Neural cell (in vitro differentiated cells): ENCODE results near the gene PIGC. TPM values are rescaled to one million over a fixed set of nuclear protein-coding genes. Genes with fewer than 3 reads are reported as not detected.

ENCODE experiments used
- H2AFZ ChIP-seq: fragments of 200-600, 300-800 bp; sonication (generic), shearing (Covaris generic); 2 replicates; pipeline ENCODE4 v1.6.0; 2014; ENCODE audit warnings: low read depth, mild to moderate bottlenecking, antibody characterized with exemption, low read length, moderate library complexity
- H3F3A ChIP-seq: fragments of 200-600 bp; shearing (Covaris generic); 2 replicates; pipeline ENCODE4 v1.6.1; 2016; ENCODE audit warnings: mild to moderate bottlenecking, moderate library complexity, mixed read lengths, antibody characterized with exemption, low read length; ENCODE audit not compliant: insufficient read depth, poor library complexity, severe bottlenecking
- H3K27ac ChIP-seq: fragments of 200-600, 300-800 bp; sonication (generic), shearing (Covaris generic); 2 replicates; pipeline ENCODE4 v1.5.1; 2014; ENCODE audit warnings: mild to moderate bottlenecking, low read length, moderate library complexity
- H3K27me3 ChIP-seq: fragments of 300-800, 200-600 bp; sonication (generic), shearing (Covaris generic); 2 replicates; pipeline ENCODE4 v1.6.0; 2014; ENCODE audit warnings: mild to moderate bottlenecking, low read depth, low read length, moderate library complexity; ENCODE audit not compliant: insufficient read depth
- H3K36me3 ChIP-seq: fragments of 300-800, 200-600 bp; sonication (generic), shearing (Covaris generic); 2 replicates; pipeline ENCODE4 v1.5.1; 2014; ENCODE audit warnings: mild to moderate bottlenecking, antibody characterized with exemption, low read length, moderate library complexity; ENCODE audit not compliant: insufficient read depth
- H3K4me2 ChIP-seq: fragments of 300-800, 200-600 bp; sonication (generic), shearing (Covaris generic); 2 replicates; pipeline ENCODE4 v1.6.0; 2014; ENCODE audit warnings: mild to moderate bottlenecking, low read length
- H3K4me3 ChIP-seq: fragments of 300-800, 200-600 bp; sonication (generic), shearing (Covaris generic); 2 replicates; pipeline ENCODE4 v1.5.1; 2014; ENCODE audit warnings: mild to moderate bottlenecking, low read length, moderate library complexity
- H3K79me2 ChIP-seq: fragments of 200-600 bp; shearing (Covaris generic); replicated peaks from 2 replicates; pipeline ENCODE4 v1.6.0; 2014; ENCODE audit warnings: mild to moderate bottlenecking, low read length, moderate library complexity; ENCODE audit not compliant: insufficient read depth
- H3K9ac ChIP-seq: fragments of 300-800, 200-600 bp; sonication (generic), shearing (Covaris generic); 2 replicates; pipeline ENCODE4 v1.6.1; 2016; ENCODE audit warnings: mild to moderate bottlenecking, low read length, mixed read lengths
- H3K9me2 ChIP-seq: fragments of 200-600 bp; shearing (Covaris generic); 2 replicates; pipeline ENCODE4 v1.6.1; 2016; ENCODE audit warnings: mild to moderate bottlenecking, low read length, mixed read lengths; ENCODE audit not compliant: insufficient read depth
- H3K9me3 ChIP-seq: fragments of 200-600, 300-800 bp; sonication (generic), shearing (Covaris generic); 2 replicates; pipeline ENCODE4 v1.6.1; 2016; ENCODE audit warnings: mild to moderate bottlenecking, mixed run types, low read length, moderate library complexity, mixed read lengths
- H4K20me1 ChIP-seq: fragments of 200-600 bp; shearing (Covaris generic); 2 replicates; pipeline ENCODE4 v1.6.1; 2016; ENCODE audit warnings: mild to moderate bottlenecking, mixed run types; ENCODE audit not compliant: insufficient read depth
- EP300 ChIP-seq: fragments of 450-650 bp; conservative IDR thresholded peaks from 2 replicates; pipeline ENCODE4 v1.6.1; 2014; ENCODE audit warnings: antibody characterized with exemption, mild to moderate bottlenecking, moderate library complexity; ENCODE audit not compliant: poor library complexity, severe bottlenecking
- EZH2 ChIP-seq: fragments of 200-600, 300-800 bp; shearing (Covaris generic), sonication (generic); IDR thresholded peaks from 2 replicates; pipeline ENCODE4 v1.6.1; 2014; ENCODE audit warnings: antibody characterized with exemption, low read length, borderline replicate concordance, mild to moderate bottlenecking; ENCODE audit not compliant: insufficient read depth, poor library complexity, severe bottlenecking
- MXI1 ChIP-seq: fragments of 450-650 bp; conservative IDR thresholded peaks from 2 replicates; pipeline ENCODE4 v1.6.1; 2014; ENCODE audit warnings: antibody characterized with exemption, mild to moderate bottlenecking; ENCODE audit not compliant: poor library complexity, severe bottlenecking
- POLR2AphosphoS5 ChIP-seq: IDR thresholded peaks from 2 replicates; pipeline ENCODE4 v1.6.1; 2012
- RAD21 ChIP-seq: fragments of 450-650 bp; conservative IDR thresholded peaks from 2 replicates; pipeline ENCODE4 v1.6.1; 2014; ENCODE audit warnings: antibody characterized with exemption, mild to moderate bottlenecking, moderate library complexity
- SMC3 ChIP-seq: fragments of 450-650 bp; conservative IDR thresholded peaks from 2 replicates; pipeline ENCODE4 v1.6.1; 2014; ENCODE audit warnings: antibody characterized with exemption, mild to moderate bottlenecking, moderate library complexity; ENCODE audit not compliant: poor library complexity
- TAF1 ChIP-seq: IDR thresholded peaks from 2 replicates; pipeline ENCODE4 v1.6.1; 2012; ENCODE audit warnings: low read depth
- polyA plus RNA-seq: library from polyadenylated mRNA; depleted of rRNA; stranded (reverse); fragments of >200 nt; gene quantifications from 2 replicates; pipeline ENCODE4 v1.2.3, GENCODE V29; 2014
- TF ChIP-seq, protein P1 (sequence below): IDR thresholded peaks from 2 replicates; pipeline ENCODE4 v1.6.1; 2012; ENCODE audit warnings: borderline replicate concordance
- TF ChIP-seq, protein P2 (sequence below): fragments of 450-650 bp; IDR thresholded peaks from 2 replicates; pipeline ENCODE4 v1.5.1; 2014; ENCODE audit warnings: antibody characterized with exemption, mild to moderate bottlenecking, moderate library complexity; ENCODE audit not compliant: poor library complexity, severe bottlenecking

PIGC gene
- polyA plus RNA-seq, 1 donor from 2014 or later = 69.3 TPM

GRCh38 chr1:172471666-172472065 lies 27.8 kb upstream of the PIGC start:
- Histone ChIP-seq H3K9ac (no peak overlapping the region), H3F3A (no peaks in the 10 kb centered on the region), H4K20me1 (no peaks in the 10 kb centered on the region), H3K36me3 (no peaks in the 10 kb centered on the region), H3K9me2 (no peaks in the 10 kb centered on the region), H3K4me2 (no peak overlapping the region), H2AFZ (no peak overlapping the region), H3K27ac (no peak overlapping the region), H3K9me3 (no peaks in the 10 kb centered on the region), H3K79me2 (no peaks in the 10 kb centered on the region), H3K27me3 (no peaks in the 10 kb centered on the region), H3K4me3 (no peak overlapping the region)
- TF ChIP-seq, protein P1, sequence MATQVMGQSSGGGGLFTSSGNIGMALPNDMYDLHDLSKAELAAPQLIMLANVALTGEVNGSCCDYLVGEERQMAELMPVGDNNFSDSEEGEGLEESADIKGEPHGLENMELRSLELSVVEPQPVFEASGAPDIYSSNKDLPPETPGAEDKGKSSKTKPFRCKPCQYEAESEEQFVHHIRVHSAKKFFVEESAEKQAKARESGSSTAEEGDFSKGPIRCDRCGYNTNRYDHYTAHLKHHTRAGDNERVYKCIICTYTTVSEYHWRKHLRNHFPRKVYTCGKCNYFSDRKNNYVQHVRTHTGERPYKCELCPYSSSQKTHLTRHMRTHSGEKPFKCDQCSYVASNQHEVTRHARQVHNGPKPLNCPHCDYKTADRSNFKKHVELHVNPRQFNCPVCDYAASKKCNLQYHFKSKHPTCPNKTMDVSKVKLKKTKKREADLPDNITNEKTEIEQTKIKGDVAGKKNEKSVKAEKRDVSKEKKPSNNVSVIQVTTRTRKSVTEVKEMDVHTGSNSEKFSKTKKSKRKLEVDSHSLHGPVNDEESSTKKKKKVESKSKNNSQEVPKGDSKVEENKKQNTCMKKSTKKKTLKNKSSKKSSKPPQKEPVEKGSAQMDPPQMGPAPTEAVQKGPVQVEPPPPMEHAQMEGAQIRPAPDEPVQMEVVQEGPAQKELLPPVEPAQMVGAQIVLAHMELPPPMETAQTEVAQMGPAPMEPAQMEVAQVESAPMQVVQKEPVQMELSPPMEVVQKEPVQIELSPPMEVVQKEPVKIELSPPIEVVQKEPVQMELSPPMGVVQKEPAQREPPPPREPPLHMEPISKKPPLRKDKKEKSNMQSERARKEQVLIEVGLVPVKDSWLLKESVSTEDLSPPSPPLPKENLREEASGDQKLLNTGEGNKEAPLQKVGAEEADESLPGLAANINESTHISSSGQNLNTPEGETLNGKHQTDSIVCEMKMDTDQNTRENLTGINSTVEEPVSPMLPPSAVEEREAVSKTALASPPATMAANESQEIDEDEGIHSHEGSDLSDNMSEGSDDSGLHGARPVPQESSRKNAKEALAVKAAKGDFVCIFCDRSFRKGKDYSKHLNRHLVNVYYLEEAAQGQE = no peak
- no peak for TF ChIP-seq POLR2AphosphoS5
- no peak for TF ChIP-seq SMC3
- TF ChIP-seq MXI1 = no peak
- no peak for TF ChIP-seq EP300
- TF ChIP-seq EZH2 = no peak
- no peak for TF ChIP-seq RAD21
- no peak for TF ChIP-seq TAF1
- TF ChIP-seq, protein P2, sequence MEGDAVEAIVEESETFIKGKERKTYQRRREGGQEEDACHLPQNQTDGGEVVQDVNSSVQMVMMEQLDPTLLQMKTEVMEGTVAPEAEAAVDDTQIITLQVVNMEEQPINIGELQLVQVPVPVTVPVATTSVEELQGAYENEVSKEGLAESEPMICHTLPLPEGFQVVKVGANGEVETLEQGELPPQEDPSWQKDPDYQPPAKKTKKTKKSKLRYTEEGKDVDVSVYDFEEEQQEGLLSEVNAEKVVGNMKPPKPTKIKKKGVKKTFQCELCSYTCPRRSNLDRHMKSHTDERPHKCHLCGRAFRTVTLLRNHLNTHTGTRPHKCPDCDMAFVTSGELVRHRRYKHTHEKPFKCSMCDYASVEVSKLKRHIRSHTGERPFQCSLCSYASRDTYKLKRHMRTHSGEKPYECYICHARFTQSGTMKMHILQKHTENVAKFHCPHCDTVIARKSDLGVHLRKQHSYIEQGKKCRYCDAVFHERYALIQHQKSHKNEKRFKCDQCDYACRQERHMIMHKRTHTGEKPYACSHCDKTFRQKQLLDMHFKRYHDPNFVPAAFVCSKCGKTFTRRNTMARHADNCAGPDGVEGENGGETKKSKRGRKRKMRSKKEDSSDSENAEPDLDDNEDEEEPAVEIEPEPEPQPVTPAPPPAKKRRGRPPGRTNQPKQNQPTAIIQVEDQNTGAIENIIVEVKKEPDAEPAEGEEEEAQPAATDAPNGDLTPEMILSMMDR = no peak

DNA sequence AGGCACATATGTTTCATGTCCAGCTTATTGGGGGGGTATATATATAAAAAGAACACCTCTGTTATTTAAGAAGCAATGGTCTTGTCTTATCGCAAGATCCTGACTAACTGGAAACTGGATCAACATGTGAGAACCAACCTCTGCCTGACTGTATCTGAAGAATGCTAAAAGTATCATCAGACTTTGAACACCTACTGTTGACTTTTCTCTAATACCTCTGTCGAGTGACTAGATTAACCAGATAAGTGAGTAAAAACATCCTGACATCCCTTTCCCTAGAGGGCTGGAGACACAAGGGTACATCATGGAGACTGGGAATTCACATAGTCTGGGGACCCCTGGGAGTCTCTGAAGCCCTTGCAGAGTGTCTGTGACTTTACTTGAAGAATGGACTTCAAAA lies 26.3 kb upstream of the PIGC start:
- H3K9ac ChIP-seq = no peak overlapping the region
- no peaks in the 10 kb centered on the region for H3K9me3 ChIP-seq
- H4K20me1 ChIP-seq = no peaks in the 10 kb centered on the region
- H2AFZ ChIP-seq = no peak overlapping the region
- no peaks in the 10 kb centered on the region for H3K36me3 ChIP-seq
- H3K9me2 ChIP-seq = no peaks in the 10 kb centered on the region
- no peaks in the 10 kb centered on the region for H3K79me2 ChIP-seq
- H3K27me3 ChIP-seq = no peaks in the 10 kb centered on the region
- TF ChIP-seq TAF1 = no peak
- TF ChIP-seq POLR2AphosphoS5 = no peak
- no peak for TF ChIP-seq MXI1
- TF ChIP-seq, protein P2 = no peak
- no peak for TF ChIP-seq EZH2
- H3K27ac ChIP-seq = no peak overlapping the region
- H3K4me2 ChIP-seq = no peak overlapping the region
- no peak overlapping the region for H3K4me3 ChIP-seq
- H3F3A ChIP-seq = no peaks in the 10 kb centered on the region
